HT-29 (cell line): ENCODE results near the gene RPH3AL. TPM values are rescaled to one million over a fixed set of nuclear protein-coding genes. Genes with fewer than 3 reads are reported as not detected.
"Not testable (repeated sequence)": the region's sequence is repeated elsewhere in the genome, so short reads cannot be mapped to it uniquely, and the experiment has no call there.

ENCODE experiments used
- DNase-seq: peaks from one replicate; pipeline ENCODE4 v3.0.0-alpha.2; 2015; ENCODE audit warnings: low spot score
- total RNA-seq: library from RNA; depleted of rRNA; stranded (reverse); fragments of >200 nt; shearing (Covaris generic); gene quantifications from 2 replicates; pipeline ENCODE4 v1.2.3, GENCODE V29; 2014; rRNA removed

The RPH3AL gene
- total RNA-seq, 1 experiment from 2014 or later = 33.7 TPM

GRCh38 chr17:180381-181244, 172.0 kb downstream of the RPH3AL start:
- no peak for DNase-seq

GRCh38 chr17:179781-180380, 172.7 kb downstream of the RPH3AL start:
- DNase-seq = no peak

- no peak for DNase-seq
These were observed 173.6 kb downstream of the RPH3AL start for GRCh38 chr17:179066-179432.

- no peak for DNase-seq
These were observed 174.1 kb downstream of the RPH3AL start for GRCh38 chr17:178292-179065.

GRCh38 chr17:177762-178161, 174.8 kb downstream of the RPH3AL start:
- no peak for DNase-seq

- no peak for DNase-seq
These were observed 175.5 kb downstream of the RPH3AL start for GRCh38 chr17:177155-177554.

- no peak for DNase-seq
These were observed 179.3 kb downstream of the RPH3AL start for GRCh38 chr17:173166-173911.

GRCh38 chr17:172401-172800, 180.2 kb downstream of the RPH3AL start:
- DNase-seq = no peak

- DNase-seq = no peak
These were observed 180.7 kb downstream of the RPH3AL start for GRCh38 chr17:171871-172270.

GRCh38 chr17:170130-170670, 182.4 kb downstream of the RPH3AL start:
- DNase-seq = no peak

- DNase-seq = not testable (repeated sequence)
These were observed 184.0 kb downstream of the RPH3AL start for GRCh38 chr17:168614-169013.

- DNase-seq = no peak
These were observed 186.7 kb downstream of the RPH3AL start for GRCh38 chr17:165939-166338.

- peak; percentile 39 for DNase-seq
These were observed 188.0 kb downstream of the RPH3AL start for GRCh38 chr17:164303-165235.

GRCh38 chr17:163514-164098, 189.0 kb downstream of the RPH3AL start:
- no peak for DNase-seq

GRCh38 chr17:162689-163088, 189.9 kb downstream of the RPH3AL start:
- no peak for DNase-seq

Other genes starting within 250 kb of the RPH3AL start
- not detected in 2 replicates for gene SCGB1C2, start 215.2 kb downstream of the RPH3AL start, total RNA-seq
- gene DOC2B, start 171.2 kb downstream of the RPH3AL start, total RNA-seq = 0.97 TPM in 1 of 2 replicates, not detected in the other
- not detected in 2 replicates for gene RFLNB, start 93.1 kb upstream of the RPH3AL start, total RNA-seq